Stimulated activated CD4-positive, alpha-beta T cell treated with anti-CD3 and anti-CD28 coated beads, Interleukin-2, amount 100 ng/mL, for 24 hours (primary cell): ENCODE measurements around the gene SDHB.

Source experiments
- DNase-seq, 2 donors: peaks; one replicate each; pipeline ENCODE4 v3.0.0-alpha.2; 2020

SDHB gene

DNA sequence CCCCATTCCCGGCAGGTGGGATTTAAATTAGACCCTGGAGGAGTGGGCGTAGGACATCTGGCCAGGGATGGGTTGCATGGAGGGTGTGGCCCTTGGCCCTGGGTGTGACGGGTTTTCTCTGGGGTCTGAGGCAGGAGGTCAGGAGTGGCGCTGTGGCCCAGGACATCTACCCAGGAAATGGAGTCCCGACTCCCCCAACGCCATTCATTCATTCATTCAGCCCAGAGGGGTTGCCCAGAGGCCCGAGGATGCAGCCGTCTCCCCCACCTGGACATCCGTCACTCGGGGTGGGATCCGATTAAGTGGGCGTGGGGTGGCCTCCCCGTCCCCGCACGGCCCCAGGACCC is 42.8 kb downstream of the SDHB start:
- DNase-seq = no peak

DNA sequence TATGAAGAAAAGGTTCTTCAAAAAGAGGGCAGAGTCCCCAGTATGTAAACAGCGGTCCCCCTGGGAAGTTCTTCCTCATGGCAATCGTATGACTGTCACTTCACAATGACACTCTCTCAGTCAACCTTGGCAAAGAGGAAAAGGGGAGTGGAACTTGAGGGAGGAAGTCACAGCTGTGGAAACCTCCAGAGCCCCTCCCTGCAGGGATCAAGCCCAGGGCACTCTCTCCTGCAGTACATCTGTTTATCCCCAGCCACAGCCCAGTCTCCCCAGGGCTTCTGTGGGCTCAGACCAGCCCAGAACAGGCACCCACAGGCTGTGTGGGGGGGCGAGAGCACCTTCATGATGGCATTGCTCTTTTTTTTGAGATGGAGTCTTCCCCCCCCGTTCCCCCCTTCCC is 44.1 kb downstream of the SDHB start:
- no peak for DNase-seq

DNA sequence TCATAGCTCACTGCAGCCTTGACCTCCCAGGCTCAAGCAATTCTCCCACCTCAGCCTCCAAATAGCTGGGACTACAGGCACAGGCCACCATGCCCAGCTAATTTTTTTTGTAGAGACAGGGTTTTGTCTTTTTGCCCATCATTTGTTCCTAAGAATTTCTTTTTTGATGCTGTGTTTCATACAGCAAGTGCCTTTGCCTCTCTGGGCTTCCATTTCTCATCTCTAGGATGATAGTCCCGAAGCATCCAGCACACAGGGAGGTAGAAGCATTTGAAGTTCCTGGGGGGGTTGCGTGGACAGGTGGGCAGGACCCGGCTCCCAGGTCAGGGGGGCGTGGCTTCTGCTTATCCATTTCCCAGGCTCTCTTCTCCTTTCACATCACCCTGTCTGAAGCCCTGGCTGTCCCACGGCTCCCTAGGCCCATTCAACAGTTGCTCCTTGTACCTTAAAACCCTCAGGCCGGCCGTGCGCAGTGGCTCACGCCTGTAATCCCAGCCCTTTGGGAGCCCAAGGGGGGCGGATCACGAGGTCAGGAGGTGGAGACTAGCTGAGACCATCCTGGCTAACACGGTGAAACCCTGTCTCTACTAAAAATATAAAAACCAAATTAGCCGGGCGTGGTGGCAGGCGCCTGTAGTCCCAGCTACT is 45.5 kb downstream of the SDHB start:
- DNase-seq = no peak

DNA sequence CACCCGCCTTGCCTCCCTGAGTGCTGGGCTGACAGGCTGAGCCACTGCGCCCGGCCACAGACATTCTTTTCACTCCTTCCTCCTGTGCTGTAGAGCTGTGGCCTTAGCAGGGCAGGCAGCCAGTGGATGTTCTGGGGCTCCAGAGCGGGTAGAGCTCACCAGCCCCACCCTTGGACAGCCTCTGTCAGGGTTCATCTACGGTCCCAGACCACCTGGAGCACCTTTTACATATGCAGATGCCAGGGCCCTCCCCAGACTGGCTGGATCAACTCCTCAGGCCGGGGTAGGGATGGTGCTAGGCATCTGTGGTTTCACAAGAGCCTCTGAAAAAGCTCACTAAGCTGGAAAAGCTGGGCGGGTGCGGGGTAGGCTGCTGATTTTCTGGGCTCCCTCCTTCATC is 46.7 kb downstream of the SDHB start:
- no peak for DNase-seq

DNA sequence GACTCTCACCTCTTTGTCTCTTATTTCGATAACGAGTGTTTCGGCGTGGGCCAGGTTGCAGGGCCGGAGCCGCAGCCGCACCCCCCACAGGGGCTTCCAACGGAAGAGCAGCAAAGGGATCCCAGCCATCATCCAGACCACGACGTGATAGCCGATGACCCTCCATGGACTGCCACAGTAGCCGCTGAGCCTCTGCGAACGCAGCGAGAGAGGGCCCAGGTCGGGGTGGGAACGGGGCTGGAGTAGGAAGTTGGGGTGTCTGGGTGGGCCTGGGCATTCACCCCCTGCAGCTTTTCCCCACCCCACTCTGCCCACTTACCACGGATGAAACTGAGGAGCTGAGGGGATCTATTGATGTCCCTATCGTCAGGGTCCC is 48.5 kb downstream of the SDHB start:
- DNase-seq = no peak

DNA sequence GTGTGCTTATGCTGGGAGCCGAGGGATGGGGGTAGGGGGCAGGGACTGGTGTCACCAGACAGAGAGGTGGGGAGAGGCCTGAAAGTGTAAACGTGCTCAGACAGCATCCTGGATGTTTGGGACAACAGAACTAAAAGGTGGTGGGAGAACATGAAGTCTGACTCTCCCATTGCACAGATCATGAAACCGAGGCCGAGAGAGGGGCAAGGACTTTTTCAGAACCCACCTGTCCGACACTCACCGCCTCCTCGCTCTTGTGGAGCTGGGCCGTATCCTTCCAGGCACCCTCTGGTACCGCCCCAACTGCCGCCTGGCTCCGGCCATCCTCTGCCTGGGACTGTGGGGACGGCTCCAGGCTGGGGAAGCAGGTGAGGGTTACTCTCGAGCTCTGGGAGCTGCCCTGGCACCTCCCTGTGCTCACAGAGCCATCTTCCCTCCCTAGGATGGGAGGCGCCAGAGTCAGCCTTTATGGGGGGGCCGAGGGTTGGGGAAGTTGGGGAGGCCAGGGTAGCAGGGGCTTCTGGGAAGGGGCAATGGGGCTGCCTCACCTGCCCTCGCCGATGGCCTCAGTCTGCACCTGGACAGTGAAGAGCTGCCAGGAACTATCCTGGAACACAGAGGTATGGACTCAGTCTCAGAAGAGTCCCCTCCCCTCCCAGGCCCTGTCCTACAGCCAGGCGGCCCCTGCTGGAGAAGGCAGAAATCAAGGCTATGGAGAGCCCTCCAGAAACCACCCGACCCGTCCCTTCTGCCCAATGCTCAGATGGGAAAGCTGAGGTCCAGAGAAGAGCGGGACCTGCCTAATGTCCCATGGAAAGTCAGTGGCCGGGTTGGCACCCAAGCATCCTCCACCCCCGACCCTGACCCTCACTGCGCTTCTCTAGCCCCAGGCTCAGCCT is 49.1 kb downstream of the SDHB start:
- no peak for DNase-seq

DNA sequence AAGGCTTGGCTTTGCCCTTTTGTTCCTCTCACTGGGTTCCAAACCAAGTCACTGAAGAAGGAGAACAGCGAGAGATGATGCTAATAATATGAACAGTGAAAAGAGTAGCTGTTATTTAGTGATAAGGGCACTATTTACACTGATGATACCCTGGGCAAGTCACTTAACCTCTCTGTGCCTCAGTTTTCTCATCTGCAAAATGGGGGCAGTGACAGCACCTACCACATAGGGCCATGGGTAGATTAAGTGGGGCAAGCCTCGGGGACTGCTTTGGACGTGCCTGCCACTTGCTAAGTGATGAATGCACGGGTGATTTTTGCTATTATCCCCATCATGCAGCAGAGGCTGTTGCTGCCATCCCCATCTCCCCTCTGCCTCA is 51.3 kb downstream of the SDHB start:
- DNase-seq = no peak

DNA sequence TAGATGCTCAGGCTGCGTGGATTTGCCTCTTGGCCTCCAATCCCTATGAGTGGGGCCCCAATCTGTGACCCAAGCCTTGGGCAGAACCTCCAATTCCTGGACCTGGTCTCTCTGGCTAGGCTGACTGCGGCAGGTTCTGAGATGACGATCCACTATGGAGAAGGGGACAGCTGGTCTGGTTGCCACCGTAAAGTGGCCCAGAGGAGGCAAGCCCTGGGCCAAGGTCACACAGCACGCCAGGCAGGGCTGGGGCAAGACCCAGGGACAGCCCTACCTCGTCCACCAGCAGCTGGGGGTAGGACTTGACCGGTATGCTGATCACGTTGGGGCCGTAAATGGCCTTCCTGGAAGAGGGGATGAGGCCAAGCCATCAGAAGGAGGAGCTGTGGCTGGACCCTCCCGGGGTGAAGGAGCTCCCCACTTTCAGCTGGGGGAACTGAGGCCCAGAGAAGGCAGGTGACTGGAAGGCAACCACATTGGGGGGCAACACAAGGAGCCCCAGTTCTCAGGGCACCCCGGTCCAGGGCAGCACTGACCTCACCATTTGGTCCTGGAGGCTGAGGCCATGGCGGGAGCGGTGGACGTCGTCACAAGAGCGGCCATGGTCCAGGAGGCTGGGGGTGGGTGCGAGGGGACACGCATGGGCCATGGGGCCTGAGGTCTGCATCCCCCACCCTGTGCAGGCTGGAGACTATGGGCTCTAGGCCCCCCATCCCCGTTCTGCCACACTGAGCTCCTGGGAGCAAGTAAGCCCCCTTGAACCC is 51.9 kb downstream of the SDHB start:
- no peak for DNase-seq

DNA sequence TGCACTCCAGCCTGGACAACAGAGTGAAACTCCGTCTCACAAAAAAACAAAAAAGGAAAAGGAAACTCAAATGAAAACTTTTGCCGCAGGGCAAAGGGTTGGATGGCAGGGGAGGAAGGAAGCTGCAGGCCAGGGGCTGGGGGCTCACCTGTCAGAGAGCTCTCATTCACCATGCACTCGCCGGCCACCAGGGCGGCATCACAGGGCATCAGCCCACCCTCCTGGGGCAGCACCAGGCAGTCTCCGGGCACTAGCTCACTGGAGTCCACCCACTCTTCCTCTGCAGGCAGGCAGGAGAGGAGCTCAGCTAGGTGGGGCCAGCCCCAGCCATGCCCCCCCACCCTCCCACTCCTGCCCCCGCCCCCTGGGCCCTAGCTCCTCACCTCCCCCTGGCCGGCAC is 54.0 kb downstream of the SDHB start:
- DNase-seq = no peak

DNA sequence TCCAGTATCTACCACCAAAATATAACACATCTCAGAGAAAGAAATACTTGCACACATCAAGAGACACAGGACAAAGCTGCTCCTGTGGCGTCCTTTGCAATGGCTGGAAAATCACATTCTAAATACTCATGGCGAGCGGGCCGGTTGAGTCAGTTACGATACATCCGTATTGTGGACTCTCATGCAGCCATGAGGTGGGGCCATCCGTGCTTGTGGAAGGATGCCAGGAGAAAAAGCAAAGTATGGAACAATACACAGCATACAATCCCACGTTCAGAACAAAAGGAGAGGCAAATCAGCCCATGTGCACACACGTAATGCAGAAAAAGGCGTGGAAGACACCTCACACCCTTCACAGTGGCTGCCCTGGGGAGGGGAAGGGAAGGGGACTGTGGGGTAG is 55.2 kb downstream of the SDHB start:
- no peak for DNase-seq

DNA sequence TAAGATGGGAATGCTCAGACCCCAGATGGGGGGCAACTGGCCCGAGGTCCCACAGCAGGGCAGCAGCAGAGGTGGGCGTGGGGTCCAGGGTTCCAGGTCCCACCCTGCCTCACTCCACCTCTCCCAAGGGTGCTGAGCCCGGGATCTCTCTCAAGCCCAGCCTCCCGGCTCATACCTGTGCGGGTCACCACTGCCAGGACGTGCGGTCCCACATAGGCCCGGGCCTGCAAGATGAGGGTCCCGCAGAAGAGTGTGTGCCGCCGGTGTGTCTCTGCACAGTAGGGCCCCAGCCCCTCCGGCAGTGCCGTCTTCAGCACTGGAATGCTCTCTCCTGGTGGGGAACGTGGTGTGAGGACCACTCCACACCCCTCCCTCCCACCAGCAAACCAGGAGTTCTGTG is 57.0 kb downstream of the SDHB start:
- no peak for DNase-seq

DNA sequence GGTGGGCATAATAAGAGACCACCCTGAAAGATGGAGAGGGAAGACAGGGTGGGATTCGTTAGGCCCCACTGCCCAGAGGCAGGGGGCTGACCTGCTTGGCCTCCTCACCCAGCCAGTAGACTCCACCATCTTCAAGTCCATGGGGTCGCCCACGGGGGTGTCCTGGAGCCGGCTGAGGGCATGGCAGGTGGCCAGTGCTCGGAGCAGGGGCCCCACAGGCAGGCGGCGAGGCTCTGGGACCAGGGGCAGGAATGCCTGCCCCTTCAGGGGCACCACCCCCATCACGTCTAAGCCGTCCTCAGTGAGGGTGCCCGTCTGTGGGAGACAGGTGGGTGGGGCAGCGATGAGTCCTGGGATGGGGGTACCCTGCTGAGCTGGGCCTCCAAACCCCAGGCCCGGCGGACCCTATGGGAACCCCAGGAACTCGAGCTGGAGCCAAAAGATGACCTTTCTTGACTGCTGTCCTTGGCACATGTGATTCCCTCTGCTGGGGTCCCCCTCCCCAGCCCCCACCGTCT is 60.3 kb downstream of the SDHB start:
- DNase-seq = no peak

DNA sequence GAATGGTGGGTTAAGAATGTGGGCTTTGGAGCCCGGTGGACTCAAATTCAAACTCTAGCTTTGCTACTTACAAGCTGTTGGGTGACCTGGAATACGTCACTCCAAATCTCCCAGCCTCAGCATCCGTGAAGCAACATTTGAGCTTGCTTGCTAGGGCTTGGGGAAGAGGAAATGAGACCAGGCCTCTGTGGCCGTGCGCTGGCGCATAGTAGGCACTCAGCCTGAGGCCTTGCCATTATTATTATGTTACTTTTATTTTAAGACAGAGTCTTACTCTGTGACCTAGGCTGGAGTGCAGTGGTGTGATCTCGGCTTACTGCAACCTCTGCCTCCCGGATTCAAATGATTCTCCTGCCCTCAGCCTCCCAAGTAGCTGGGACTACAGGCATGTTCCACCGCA is 61.2 kb downstream of the SDHB start:
- DNase-seq = no peak

DNA sequence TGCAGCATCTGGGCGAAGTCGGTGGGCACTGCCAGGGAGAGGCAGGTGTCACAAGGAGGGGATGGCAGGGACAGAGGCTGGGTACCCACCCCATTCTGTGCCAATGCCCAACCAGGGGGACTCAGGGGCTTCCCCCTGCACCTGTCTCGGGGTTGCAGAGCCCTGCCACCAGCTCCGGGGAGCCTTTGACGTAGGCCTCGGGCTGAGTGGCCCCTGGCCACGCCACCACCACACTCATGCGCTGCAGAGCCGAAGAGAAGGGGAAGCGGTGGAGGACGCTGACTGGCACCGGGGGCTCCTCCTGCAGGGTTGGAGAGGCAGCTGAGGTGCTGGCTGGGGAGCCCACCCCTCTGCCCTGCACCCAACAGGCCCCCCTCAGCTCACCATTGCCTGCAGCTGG is 61.7 kb downstream of the SDHB start:
- no peak for DNase-seq

DNA sequence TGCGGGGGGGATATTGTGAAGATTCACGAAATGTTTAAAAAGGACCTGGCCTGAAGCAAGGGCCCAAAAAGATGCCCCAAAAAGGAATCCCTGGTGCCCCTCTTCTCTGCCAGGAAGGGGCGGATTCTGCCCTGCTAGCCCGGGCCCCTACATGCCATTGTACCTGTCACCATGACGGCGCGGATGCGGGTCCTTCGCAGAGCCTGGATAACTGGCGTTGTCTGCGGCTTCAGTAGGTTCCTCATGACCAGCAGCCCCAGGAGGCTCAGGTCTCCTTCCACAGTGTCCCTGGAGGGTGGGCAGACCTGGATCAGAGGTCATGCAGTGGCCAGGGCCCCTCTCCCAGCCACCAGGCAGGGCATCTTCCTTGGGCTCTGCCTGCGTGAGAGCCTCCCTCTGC is 62.3 kb downstream of the SDHB start:
- DNase-seq = no peak

DNA sequence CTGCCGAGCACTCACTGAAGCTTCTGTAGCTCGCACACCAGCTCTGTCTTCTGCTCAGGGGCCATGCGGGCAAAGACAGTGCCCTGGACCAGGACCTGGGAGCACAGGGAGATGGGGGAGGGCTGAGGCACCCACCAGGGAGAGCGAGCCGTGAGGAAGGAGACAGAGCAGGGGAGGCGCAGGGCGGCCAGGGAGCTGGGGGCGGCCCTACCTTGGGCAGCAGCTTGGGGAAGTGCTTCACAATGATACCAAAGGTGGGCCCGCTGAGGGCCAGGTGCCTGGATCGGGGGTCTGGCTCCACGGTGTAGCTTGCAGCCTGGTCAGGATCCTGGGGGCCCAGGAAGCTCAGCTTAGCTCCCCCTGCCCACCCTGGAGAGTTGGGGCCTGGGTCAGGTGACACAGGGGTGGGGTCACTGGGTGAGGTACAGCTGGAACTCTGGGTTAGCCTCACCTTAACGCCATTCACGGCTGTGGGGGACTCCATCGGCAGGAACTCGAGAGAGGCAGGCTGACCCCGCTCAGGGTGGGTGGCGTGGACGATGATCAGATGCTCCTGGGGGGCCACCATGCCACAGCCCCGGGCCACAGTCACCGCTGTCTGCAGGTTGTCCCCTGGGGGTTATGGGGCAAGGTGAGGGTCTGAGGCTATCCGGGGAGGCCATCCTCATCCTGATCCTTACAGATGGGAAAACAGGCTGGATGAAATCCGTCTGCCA is 64.0 kb downstream of the SDHB start:
- DNase-seq = no peak

DNA sequence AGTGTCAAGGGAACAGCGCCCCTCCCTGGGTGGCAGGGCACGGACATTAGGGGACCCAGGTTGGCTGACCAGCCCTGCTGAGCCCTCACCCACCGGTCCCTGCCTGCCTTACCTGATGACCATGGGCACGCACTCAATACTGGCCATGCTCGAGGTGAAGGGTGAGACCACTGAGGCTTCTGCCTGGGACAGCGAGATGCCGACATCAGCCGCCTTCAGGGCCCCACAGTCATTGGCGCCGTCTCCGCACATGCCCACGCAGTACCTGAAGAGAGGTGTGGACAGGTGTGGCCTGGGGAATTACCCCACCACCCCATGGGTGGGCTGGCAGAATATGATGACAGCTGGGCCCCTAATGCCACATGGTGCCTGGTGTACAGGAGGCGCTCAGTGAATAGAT is 65.6 kb downstream of the SDHB start:
- DNase-seq = no peak

DNA sequence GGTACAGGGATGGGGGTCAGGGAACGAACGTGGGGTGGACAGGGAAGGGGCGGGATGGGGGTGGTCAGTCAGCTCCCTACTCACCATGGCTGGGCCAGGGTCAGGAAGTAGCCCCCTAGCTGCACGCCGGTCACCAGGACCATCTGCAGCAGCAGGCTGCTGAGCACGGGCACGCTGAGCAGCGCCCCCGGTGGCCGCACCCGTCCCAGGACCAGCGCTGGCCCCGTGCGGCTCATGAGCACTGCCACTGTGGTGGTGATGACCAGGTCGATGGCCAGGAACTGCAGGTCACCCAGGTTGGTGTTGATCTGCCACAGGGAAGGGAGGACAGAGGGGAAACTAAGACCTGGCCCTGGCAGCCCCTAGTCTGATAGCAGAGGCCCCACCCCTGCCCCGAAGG is 66.9 kb downstream of the SDHB start:
- peak in 1 of 2 donors; percentile 9 for DNase-seq

DNA sequence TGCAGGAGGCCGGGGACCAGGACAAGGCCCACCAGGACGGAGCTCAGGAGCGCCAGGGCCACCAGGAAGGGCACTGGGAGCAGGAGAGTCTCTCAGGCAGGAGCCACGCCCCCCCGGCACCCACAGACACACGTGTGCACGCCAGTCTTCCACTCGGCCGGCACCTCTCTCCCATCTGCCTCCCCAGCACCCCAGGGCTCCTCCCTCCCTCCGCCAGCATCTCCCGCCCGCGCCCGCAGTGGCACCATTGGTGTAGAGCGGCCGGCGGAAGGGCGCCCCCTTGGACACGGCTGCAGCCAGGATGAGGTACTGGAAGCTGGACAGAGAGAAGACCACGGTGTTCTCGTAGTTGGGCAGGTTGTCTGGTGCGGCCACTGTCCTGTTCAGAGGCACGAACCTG is 67.3 kb downstream of the SDHB start:
- DNase-seq = no peak

DNA sequence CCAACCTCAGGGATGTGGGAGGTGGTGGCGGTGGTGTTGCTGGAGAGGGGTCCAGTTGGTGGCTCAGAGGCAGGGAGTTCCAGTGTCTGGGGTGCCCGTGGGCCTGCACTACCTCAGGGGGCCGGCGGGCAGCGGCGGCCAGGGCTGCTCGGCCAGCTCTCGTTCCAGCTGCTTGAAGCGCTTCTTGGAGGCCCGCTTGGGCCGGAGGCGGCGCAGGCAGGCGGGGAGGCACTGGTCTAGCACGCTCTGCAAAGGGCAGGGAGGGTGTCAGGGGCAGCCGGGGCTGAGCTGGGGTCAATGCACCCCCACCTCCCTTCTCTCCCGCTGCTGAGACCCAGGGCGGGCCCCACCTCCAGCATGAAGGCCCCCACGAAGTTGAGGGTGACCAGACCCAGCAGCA is 67.7 kb downstream of the SDHB start:
- no peak for DNase-seq

DNA sequence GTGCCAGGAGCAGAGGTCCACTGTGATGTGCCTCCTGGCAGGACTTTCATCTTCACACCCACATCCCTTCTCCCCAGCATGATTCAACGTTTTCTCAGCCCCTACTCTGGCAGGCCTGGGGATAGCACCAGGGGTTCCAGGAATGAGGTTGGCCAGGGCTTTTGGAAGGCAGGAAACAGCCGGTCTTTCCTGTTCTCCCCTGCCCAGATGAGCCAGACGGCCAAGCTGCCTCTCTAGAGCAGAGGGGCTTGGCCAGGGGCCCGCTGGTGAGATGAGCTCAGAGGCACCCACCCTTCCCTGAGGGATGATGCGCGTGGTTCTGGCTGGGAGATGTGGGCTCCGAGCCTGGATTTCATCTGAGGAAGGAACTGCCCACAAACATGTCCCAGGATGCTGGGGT is 69.1 kb downstream of the SDHB start:
- no peak for DNase-seq

DNA sequence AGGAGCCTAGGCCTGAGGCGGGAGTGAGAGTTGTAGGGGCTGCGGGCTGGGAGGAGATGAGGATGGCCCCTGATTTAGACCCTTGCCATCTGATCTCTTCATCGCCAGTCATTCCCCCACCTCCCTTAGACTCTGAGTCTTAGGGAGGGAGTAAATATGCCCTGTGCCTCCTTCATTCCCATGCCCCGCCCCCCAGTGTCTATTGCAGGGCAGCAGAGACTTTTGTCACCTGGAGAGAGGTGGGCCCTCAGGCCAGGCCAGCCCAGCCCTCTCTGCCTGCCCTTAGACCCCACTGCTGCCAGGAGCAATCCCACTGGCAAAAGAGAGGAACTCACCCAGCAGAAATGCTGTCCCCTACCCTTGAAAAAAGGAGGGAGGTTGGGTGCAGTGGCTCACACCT is 70.2 kb downstream of the SDHB start:
- no peak for DNase-seq

DNA sequence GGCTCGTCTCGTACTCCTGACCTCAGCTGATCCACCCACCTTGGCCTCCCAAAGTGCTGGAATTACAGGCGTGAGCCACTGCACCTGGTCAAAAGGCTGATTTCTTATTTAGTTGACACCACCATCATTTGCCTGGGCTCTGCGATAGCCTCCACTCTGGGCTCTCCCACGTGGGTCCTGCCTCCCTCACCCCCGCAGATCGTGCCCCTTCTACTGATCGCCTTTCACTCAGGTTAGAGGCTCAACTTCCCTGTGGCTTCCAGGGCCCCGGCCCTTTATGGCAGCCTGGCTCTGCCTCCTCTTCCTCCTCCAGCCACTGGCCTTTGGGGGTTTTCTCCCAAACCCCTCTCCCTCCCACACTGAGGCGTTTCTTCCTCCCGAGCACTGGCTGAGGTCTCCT is 70.9 kb downstream of the SDHB start:
- DNase-seq = no peak
